MM.1S (cell line): Measurements from ENCODE around the gene ATP11B.

Source experiments
- DNase-seq: peaks from one replicate; pipeline ENCODE4 v3.0.0-alpha.2; 2015
- H2AFZ ChIP-seq: fragments of 300-600 bp; sonication (generic); 2 replicates; pipeline ENCODE4 v1.6.0; 2016; ENCODE audit warnings: antibody characterized with exemption, low read length
- H3F3A ChIP-seq: fragments of 300-600 bp; sonication (generic); 2 replicates; pipeline ENCODE4 v1.6.1; 2016; ENCODE audit warnings: mild to moderate bottlenecking, antibody characterized with exemption, low read length, moderate library complexity, mixed read lengths; ENCODE audit not compliant: insufficient read depth
- H3K27ac ChIP-seq: fragments of 300-600 bp; sonication (generic); 2 replicates; pipeline ENCODE4 v1.5.1; 2016; ENCODE audit warnings: mild to moderate bottlenecking, low read length
- H3K27me3 ChIP-seq: fragments of 300-600 bp; sonication (generic); replicated peaks from 2 replicates; pipeline ENCODE4 v1.6.0; 2016; ENCODE audit warnings: low read length; ENCODE audit not compliant: insufficient read depth
- H3K36me3 ChIP-seq: fragments of 300-600 bp; sonication (generic); replicated peaks from 2 replicates; pipeline ENCODE4 v1.6.1; 2016; ENCODE audit warnings: mild to moderate bottlenecking, low read length, mixed read lengths; ENCODE audit not compliant: insufficient read depth
- H3K4me1 ChIP-seq: fragments of 300-600 bp; sonication (generic); 2 replicates; pipeline ENCODE4 v1.6.1; 2016; ENCODE audit warnings: low read length, mixed read lengths
- H3K4me2 ChIP-seq: fragments of 300-600 bp; sonication (generic); 2 replicates; pipeline ENCODE4 v1.6.0; 2016; ENCODE audit warnings: low read depth, low read length
- H3K4me3 ChIP-seq: fragments of 300-600 bp; sonication (generic); 2 replicates; pipeline ENCODE4 v1.5.1; 2016; ENCODE audit warnings: low read length, mixed read lengths
- H3K79me2 ChIP-seq: fragments of 300-600 bp; sonication (generic); 2 replicates; pipeline ENCODE4 v1.6.1; 2016; ENCODE audit warnings: mixed run types, low read length, mixed read lengths
- H3K9ac ChIP-seq: fragments of 300-600 bp; sonication (generic); 2 replicates; pipeline ENCODE4 v1.6.1; 2016; ENCODE audit warnings: low read length, mixed read lengths
- H3K9me2 ChIP-seq: fragments of 300-600 bp; sonication (generic); replicated peaks from 2 replicates; pipeline ENCODE4 v1.6.1; 2016; ENCODE audit warnings: mild to moderate bottlenecking, low read length, mixed read lengths; ENCODE audit not compliant: insufficient read depth
- H3K9me3 ChIP-seq: fragments of 300-600 bp; sonication (generic); replicated peaks from 2 replicates; pipeline ENCODE4 v1.6.1; 2016; ENCODE audit warnings: mild to moderate bottlenecking, low read length, mixed read lengths; ENCODE audit not compliant: insufficient read depth
- H4K20me1 ChIP-seq: fragments of 300-600 bp; sonication (generic); 2 replicates; pipeline ENCODE4 v1.6.1; 2016; ENCODE audit warnings: mild to moderate bottlenecking, low read length, moderate library complexity, mixed read lengths; ENCODE audit not compliant: insufficient read depth
- EZH2 ChIP-seq: fragments of 300-600 bp; sonication (generic); optimal IDR thresholded peaks from 2 replicates; pipeline ENCODE3; 2017; ENCODE audit warnings: low read depth, mild to moderate bottlenecking, antibody characterized with exemption, low read length, mixed read lengths
- EZH2phosphoT487 ChIP-seq: fragments of 300-600 bp; sonication (generic); IDR thresholded peaks from 2 replicates; pipeline ENCODE4 v1.6.1; 2018; ENCODE audit warnings: antibody characterized with exemption, low read length
- TF ChIP-seq, protein P1 (sequence below): fragments of 300-600 bp; sonication (generic); IDR thresholded peaks from 2 replicates; pipeline ENCODE4 v1.5.1; 2016; ENCODE audit warnings: antibody characterized with exemption, low read length, mixed read lengths

The ATP11B gene

DNA sequence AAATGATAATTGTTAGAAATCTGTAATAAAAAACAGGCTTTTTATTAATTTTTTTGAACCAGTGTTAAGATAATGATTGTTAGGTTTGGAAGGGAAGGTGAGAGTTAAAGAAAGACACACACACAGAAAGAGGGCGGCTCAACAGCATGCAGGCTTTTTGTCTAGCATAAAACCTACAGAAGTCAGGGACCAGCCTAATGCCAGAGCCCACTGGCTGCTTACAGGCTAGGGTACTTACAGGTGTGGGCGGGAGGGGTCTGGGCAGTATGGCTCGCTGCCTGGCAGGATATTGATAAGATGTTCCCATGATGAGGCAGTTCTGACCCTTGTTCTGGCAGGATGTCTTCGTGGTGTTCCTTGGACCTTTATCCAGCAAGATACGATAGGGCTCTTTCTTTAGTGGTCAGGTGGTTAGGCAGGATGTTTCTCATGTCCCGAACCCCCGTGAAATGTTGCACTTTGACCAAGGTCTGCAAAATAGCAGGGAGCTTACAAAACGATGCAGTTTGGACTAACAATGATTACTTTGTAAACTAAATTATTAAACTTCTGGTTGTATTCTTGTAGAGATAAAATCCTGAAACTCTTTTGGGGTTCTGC lies 102.3 kb downstream of the ATP11B start:
- Histone ChIP-seq H3K27me3 (no peaks in the 10 kb centered on the region), H3K79me2 (no peaks in the 10 kb centered on the region), H3K4me2 (no peak overlapping the region), H3K9me2 (no peaks in the 10 kb centered on the region), H4K20me1 (no peaks in the 10 kb centered on the region), H3F3A (no peaks in the 10 kb centered on the region), H3K36me3 (no peaks in the 10 kb centered on the region; the same call in 1 of the 2 replicates), H3K4me3 (no peak overlapping the region), H2AFZ (no peak overlapping the region), H3K9ac (no peak overlapping the region), H3K4me1 (no peaks in the 10 kb centered on the region), H3K9me3 (no peaks in the 10 kb centered on the region), H3K27ac (no peak overlapping the region)
- TF ChIP-seq EZH2 (no peak), EZH2phosphoT487 (no peak)
- TF ChIP-seq, protein P1, sequence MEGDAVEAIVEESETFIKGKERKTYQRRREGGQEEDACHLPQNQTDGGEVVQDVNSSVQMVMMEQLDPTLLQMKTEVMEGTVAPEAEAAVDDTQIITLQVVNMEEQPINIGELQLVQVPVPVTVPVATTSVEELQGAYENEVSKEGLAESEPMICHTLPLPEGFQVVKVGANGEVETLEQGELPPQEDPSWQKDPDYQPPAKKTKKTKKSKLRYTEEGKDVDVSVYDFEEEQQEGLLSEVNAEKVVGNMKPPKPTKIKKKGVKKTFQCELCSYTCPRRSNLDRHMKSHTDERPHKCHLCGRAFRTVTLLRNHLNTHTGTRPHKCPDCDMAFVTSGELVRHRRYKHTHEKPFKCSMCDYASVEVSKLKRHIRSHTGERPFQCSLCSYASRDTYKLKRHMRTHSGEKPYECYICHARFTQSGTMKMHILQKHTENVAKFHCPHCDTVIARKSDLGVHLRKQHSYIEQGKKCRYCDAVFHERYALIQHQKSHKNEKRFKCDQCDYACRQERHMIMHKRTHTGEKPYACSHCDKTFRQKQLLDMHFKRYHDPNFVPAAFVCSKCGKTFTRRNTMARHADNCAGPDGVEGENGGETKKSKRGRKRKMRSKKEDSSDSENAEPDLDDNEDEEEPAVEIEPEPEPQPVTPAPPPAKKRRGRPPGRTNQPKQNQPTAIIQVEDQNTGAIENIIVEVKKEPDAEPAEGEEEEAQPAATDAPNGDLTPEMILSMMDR: no peak
- DNase-seq: no peak

DNA sequence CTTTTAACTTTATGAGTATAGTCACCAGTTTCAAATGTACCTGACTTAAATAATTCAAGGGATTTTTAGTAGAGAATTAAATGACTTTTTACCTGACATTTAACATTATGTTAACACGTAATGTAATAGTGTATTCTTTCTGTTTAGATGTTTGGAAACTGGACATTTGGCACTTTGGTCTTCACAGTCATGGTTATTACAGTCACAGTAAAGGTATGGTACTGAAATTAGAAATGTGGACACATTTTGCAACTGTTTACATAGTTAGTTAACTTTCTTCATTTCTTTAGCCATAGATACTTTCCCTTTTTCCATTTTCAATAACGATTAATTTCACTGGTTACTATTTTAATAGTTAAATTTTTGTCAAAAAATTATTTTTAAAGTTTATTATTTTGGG lies 103.2 kb downstream of the ATP11B start:
- no peak overlapping the region for H3K4me2 ChIP-seq
- H3F3A ChIP-seq: no peaks in the 10 kb centered on the region
- H3K36me3 ChIP-seq: no peaks in the 10 kb centered on the region; the same call in 1 of the 2 replicates
- no peak overlapping the region for H3K9ac ChIP-seq
- no peaks in the 10 kb centered on the region for H3K27me3 ChIP-seq
- TF ChIP-seq EZH2 (no peak), EZH2phosphoT487 (no peak)
- TF ChIP-seq, protein P1: no peak
- H3K79me2 ChIP-seq: no peaks in the 10 kb centered on the region
- H3K9me3 ChIP-seq: no peaks in the 10 kb centered on the region
- H3K27ac ChIP-seq: no peak overlapping the region
- H2AFZ ChIP-seq: no peak overlapping the region
- H3K4me3 ChIP-seq: no peak overlapping the region
- no peak for DNase-seq
- no peaks in the 10 kb centered on the region for H3K4me1 ChIP-seq
- no peaks in the 10 kb centered on the region for H4K20me1 ChIP-seq
- no peaks in the 10 kb centered on the region for H3K9me2 ChIP-seq

DNA sequence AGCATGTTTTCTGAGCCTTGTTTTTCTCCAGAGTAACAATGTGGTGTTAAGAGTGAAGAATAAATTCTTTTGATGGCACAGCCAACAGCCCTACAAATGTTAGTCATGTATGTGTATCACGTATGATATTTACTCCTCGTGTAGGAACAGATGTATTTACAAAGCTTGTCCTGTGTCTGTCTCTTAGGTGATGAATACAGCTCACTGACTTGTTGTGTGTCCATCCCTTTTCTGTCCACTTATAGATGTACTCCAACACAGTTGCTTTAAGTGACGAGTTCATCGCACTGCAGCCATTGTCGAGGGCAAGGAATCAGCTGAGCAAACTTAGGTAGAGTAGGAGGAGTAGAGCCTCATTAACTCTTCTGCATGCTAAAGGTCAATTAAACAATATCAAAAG lies 108.9 kb downstream of the ATP11B start:
- H3F3A ChIP-seq: peaks cover 3% of the 10 kb centered on the region; the same call in 1 of the 2 replicates
- no peak overlapping the region for H3K9ac ChIP-seq
- H3K79me2 ChIP-seq: no peaks in the 10 kb centered on the region
- no peak overlapping the region for H3K27ac ChIP-seq
- no peak for DNase-seq
- H3K4me2 ChIP-seq: no peak overlapping the region
- TF ChIP-seq EZH2phosphoT487 (no peak), EZH2 (no peak)
- TF ChIP-seq, protein P1: no peak
- H2AFZ ChIP-seq: no peak overlapping the region
- no peaks in the 10 kb centered on the region for H4K20me1 ChIP-seq
- H3K36me3 ChIP-seq: peaks cover 2% of the 10 kb centered on the region; the same call in 1 of the 2 replicates
- H3K9me3 ChIP-seq: no peaks in the 10 kb centered on the region
- H3K27me3 ChIP-seq: no peaks in the 10 kb centered on the region
- peaks cover 8% of the 10 kb centered on the region; the same call in 1 of the 2 replicates for H3K4me1 ChIP-seq
- no peaks in the 10 kb centered on the region for H3K9me2 ChIP-seq
- no peak overlapping the region for H3K4me3 ChIP-seq
